ENCODE results near the gene PLSCR2.

PLSCR2 gene

GRCh38 chr3:146471012-146471411 is 1.7 kb upstream of the PLSCR2 start:
- TF ChIP-seq EZH2 (IDR thresholded peaks at IDR 0.05) (no peak), POLR2AphosphoS5 (IDR thresholded peaks at IDR 0.05; ENCODE audit: borderline replicate concordance, low read depth, low read length) (no peak), FOXP2 (optimal IDR thresholded peaks at IDR 0.05; ENCODE audit: control extremely low read depth, extremely low read length, insufficient read depth) (no peak)
- no peak overlapping the region for H3K4me3 ChIP-seq

GRCh38 chr3:146470425-146470990 is 1.1 kb upstream of the PLSCR2 start:
- Histone ChIP-seq H3K4me3 (no peak overlapping the region), H3K9me3 (ENCODE audit: low read depth, low read length) (no peaks in the 10 kb centered on the region), H3K36me3 (ENCODE audit: insufficient read depth, low read length) (no peaks in the 10 kb centered on the region), H3K9ac (ENCODE audit: insufficient read length) (no peak overlapping the region), H3K27ac (no peak overlapping the region)
- DNase-seq (ENCODE audit: low read depth, low spot score): no peak
- TF ChIP-seq FOXP2 (optimal IDR thresholded peaks at IDR 0.05; ENCODE audit: control extremely low read depth, extremely low read length, insufficient read depth): no peak
- TF ChIP-seq POLR2AphosphoS5 (IDR thresholded peaks at IDR 0.05; ENCODE audit: borderline replicate concordance, low read depth, low read length): no peak
- no peak for TF ChIP-seq EZH2 (IDR thresholded peaks at IDR 0.05)

More at GRCh38 chr3:146471012-146471411, 1.7 kb upstream of the PLSCR2 start:
- Histone ChIP-seq H3K27ac (no peak overlapping the region), H3K36me3 (ENCODE audit: insufficient read depth, low read length) (no peaks in the 10 kb centered on the region), H3K9ac (ENCODE audit: insufficient read length) (no peak overlapping the region), H3K9me3 (ENCODE audit: low read depth, low read length) (no peaks in the 10 kb centered on the region)
- DNase-seq (ENCODE audit: low read depth, low spot score): no peak

- TF ChIP-seq EZH2 (IDR thresholded peaks at IDR 0.05) (no peak), POLR2AphosphoS5 (IDR thresholded peaks at IDR 0.05; ENCODE audit: borderline replicate concordance, low read depth, low read length) (no peak), FOXP2 (optimal IDR thresholded peaks at IDR 0.05; ENCODE audit: control extremely low read depth, extremely low read length, insufficient read depth) (no peak)
- Histone ChIP-seq H3K27ac (no peak overlapping the region), H3K9me3 (ENCODE audit: low read depth, low read length) (no peaks in the 10 kb centered on the region), H3K36me3 (ENCODE audit: insufficient read depth, low read length) (no peaks in the 10 kb centered on the region), H3K9ac (ENCODE audit: insufficient read length) (no peak overlapping the region), H3K4me3 (no peak overlapping the region)
- no peak for DNase-seq (ENCODE audit: low read depth, low spot score)
Measured at GRCh38 chr3:146468671-146469149, 651 bp downstream of the PLSCR2 start.

- TF ChIP-seq FOXP2 (optimal IDR thresholded peaks at IDR 0.05; ENCODE audit: control extremely low read depth, extremely low read length, insufficient read depth) (no peak), EZH2 (IDR thresholded peaks at IDR 0.05) (no peak), POLR2AphosphoS5 (IDR thresholded peaks at IDR 0.05; ENCODE audit: borderline replicate concordance, low read depth, low read length) (no peak)
- DNase-seq (ENCODE audit: low read depth, low spot score): no peak
- Histone ChIP-seq H3K36me3 (ENCODE audit: insufficient read depth, low read length) (no peaks in the 10 kb centered on the region), H3K27ac (no peak overlapping the region), H3K9ac (ENCODE audit: insufficient read length) (no peak overlapping the region), H3K4me3 (no peak overlapping the region), H3K9me3 (ENCODE audit: low read depth, low read length) (no peaks in the 10 kb centered on the region)
Measured at GRCh38 chr3:146468234-146468633, 1.1 kb downstream of the PLSCR2 start.

GRCh38 chr3:146466604-146467003 is 2.8 kb downstream of the PLSCR2 start:
- H3K36me3 ChIP-seq (ENCODE audit: insufficient read depth, low read length): no peaks in the 10 kb centered on the region
- no peak for TF ChIP-seq EZH2 (IDR thresholded peaks at IDR 0.05)
- no peak for TF ChIP-seq POLR2AphosphoS5 (IDR thresholded peaks at IDR 0.05; ENCODE audit: borderline replicate concordance, low read depth, low read length)
- no peak for TF ChIP-seq FOXP2 (optimal IDR thresholded peaks at IDR 0.05; ENCODE audit: control extremely low read depth, extremely low read length, insufficient read depth)
- no peak for DNase-seq (ENCODE audit: low read depth, low spot score)
- no peaks in the 10 kb centered on the region for H3K9me3 ChIP-seq (ENCODE audit: low read depth, low read length)
- no peak overlapping the region for H3K9ac ChIP-seq (ENCODE audit: insufficient read length)
- H3K4me3 ChIP-seq: no peak overlapping the region
- no peak overlapping the region for H3K27ac ChIP-seq

- Histone ChIP-seq H3K4me3 (no peak overlapping the region), H3K36me3 (ENCODE audit: insufficient read depth, low read length) (no peaks in the 10 kb centered on the region), H3K9me3 (ENCODE audit: low read depth, low read length) (no peaks in the 10 kb centered on the region), H3K9ac (ENCODE audit: insufficient read length) (no peak overlapping the region), H3K27ac (no peak overlapping the region)
- TF ChIP-seq FOXP2 (optimal IDR thresholded peaks at IDR 0.05; ENCODE audit: control extremely low read depth, extremely low read length, insufficient read depth) (no peak), POLR2AphosphoS5 (IDR thresholded peaks at IDR 0.05; ENCODE audit: borderline replicate concordance, low read depth, low read length) (no peak), EZH2 (IDR thresholded peaks at IDR 0.05) (no peak)
- no peak for DNase-seq (ENCODE audit: low read depth, low spot score)
Measured at GRCh38 chr3:146465693-146466465, 3.5 kb downstream of the PLSCR2 start.

- DNase-seq (ENCODE audit: low read depth, low spot score): no peak
- Histone ChIP-seq H3K4me3 (no peak overlapping the region), H3K36me3 (ENCODE audit: insufficient read depth, low read length) (no peaks in the 10 kb centered on the region), H3K9ac (ENCODE audit: insufficient read length) (no peak overlapping the region), H3K27ac (no peak overlapping the region), H3K9me3 (ENCODE audit: low read depth, low read length) (no peaks in the 10 kb centered on the region)
- TF ChIP-seq POLR2AphosphoS5 (IDR thresholded peaks at IDR 0.05; ENCODE audit: borderline replicate concordance, low read depth, low read length) (no peak), EZH2 (IDR thresholded peaks at IDR 0.05) (no peak), FOXP2 (optimal IDR thresholded peaks at IDR 0.05; ENCODE audit: control extremely low read depth, extremely low read length, insufficient read depth) (no peak)
Measured at GRCh38 chr3:146464783-146465182, 4.6 kb downstream of the PLSCR2 start.

GRCh38 chr3:146464005-146464595 is 5.3 kb downstream of the PLSCR2 start:
- Histone ChIP-seq H3K9me3 (ENCODE audit: low read depth, low read length) (no peaks in the 10 kb centered on the region), H3K27ac (no peak overlapping the region), H3K4me3 (no peak overlapping the region), H3K9ac (ENCODE audit: insufficient read length) (no peak overlapping the region), H3K36me3 (ENCODE audit: insufficient read depth, low read length) (no peaks in the 10 kb centered on the region)
- no peak for TF ChIP-seq POLR2AphosphoS5 (IDR thresholded peaks at IDR 0.05; ENCODE audit: borderline replicate concordance, low read depth, low read length)
- no peak for TF ChIP-seq EZH2 (IDR thresholded peaks at IDR 0.05)
- no peak for TF ChIP-seq FOXP2 (optimal IDR thresholded peaks at IDR 0.05; ENCODE audit: control extremely low read depth, extremely low read length, insufficient read depth)
- no peak for DNase-seq (ENCODE audit: low read depth, low spot score)
